HepG2 (cell line): ENCODE measurements around the gene SCMH1. TPM values are rescaled to one million over a fixed set of nuclear protein-coding genes. Genes with fewer than 3 reads are reported as not detected.

ENCODE experiments used
- ATAC-seq: fragments of 200-7000 bp; cut with Tn5 transposase; 3 replicates; pipeline ENCODE4 v1.9.1; 2020; ENCODE audit warnings: mild to moderate bottlenecking, moderate library complexity
- BruUV-seq: library from RNA; stranded (reverse); fragments of 400-500 nt; replicated peaks from 2 replicates; lab custom pipeline; 2021; lab: Mats Ljungman, UMichigan
- CTCF ChIA-PET: fragments of 300-600 bp; formaldehyde crosslinking; extraction: SDS; loops from one replicate; lab custom pipeline; 2021; ENCODE audit warnings: low total read pairs, inconsistent platforms, low intra/inter-chr PET ratio; lab: Yijun Ruan, JAX
- POLR2A ChIA-PET: fragments of 350-600 bp; sonication (Branson Sonifier 250); formaldehyde crosslinking; loops from one replicate; lab custom pipeline; 2020; ENCODE audit warnings: antibody characterized with exemption, inconsistent platforms; lab: Yijun Ruan, JAX
- DNase-seq: peaks from one replicate; pipeline ENCODE4 v3.0.0-alpha.2; 2015; ENCODE audit warnings: low spot score
- FAIRE-seq: peaks from 3 replicates; lab custom pipeline; 2011; peaks lifted over from hg19 to GRCh38; lab: Jason Lieb, UNC
- H2AFZ ChIP-seq: one replicate; pipeline ENCODE4 v1.6.1; 2011; ENCODE audit warnings: low read length, inconsistent platforms
- H3K27ac ChIP-seq: fragments of 300-600 bp; 3 replicates; pipeline ENCODE4 v1.8.0; 2011; ENCODE audit warnings: mixed run types, mild to moderate bottlenecking, mixed read lengths, low read length, inconsistent platforms; ENCODE audit not compliant: insufficient read depth; ENCODE audit errors: extremely low read length
- H3K27me3 ChIP-seq, 2 experiments: fragments of 200-600 bp in 1 of 2; 2 replicates in 1 of 2; 3 replicates in 1 of 2; pipeline versions ENCODE4 v1.6.0 to v1.8.0; 2011; ENCODE audit warnings: low read length in 2 of 2, mild to moderate bottlenecking in 2 of 2, moderate library complexity in 2 of 2, inconsistent platforms in 1 of 2; ENCODE audit not compliant: insufficient read depth in 2 of 2, control insufficient read depth in 1 of 2
- H3K36me3 ChIP-seq, 2 experiments: fragments of 200-600 bp in 1 of 2; replicated peaks in 1 of 2; 2 replicates in 1 of 2; 3 replicates in 1 of 2; pipeline versions ENCODE4 v1.5.1 to v1.8.0; 2011; ENCODE audit warnings: low read length in 2 of 2, inconsistent platforms in 1 of 2; ENCODE audit not compliant: insufficient read depth in 2 of 2, control insufficient read depth in 1 of 2
- H3K4me1 ChIP-seq: 2 replicates; pipeline ENCODE4 v1.5.1; 2012; ENCODE audit warnings: low read length, inconsistent platforms; ENCODE audit not compliant: insufficient read depth
- H3K4me2 ChIP-seq: 2 replicates; pipeline ENCODE4 v1.6.0; 2011; ENCODE audit warnings: low read depth, low read length, inconsistent platforms
- H3K4me3 ChIP-seq, 3 experiments: fragments of 200-600 bp in 1 of 3; sonication (generic), shearing (Covaris generic) in 1 of 3; replicated peaks in 1 of 3; 2 replicates each; pipeline ENCODE4 v1.5.1; 2011 to 2016; ENCODE audit warnings: low read length in 3 of 3, inconsistent platforms in 2 of 3, low read depth in 2 of 3, mild to moderate bottlenecking in 2 of 3, control low read depth in 1 of 3, mixed read lengths in 1 of 3; ENCODE audit not compliant: insufficient read depth in 1 of 3
- H3K79me2 ChIP-seq: one replicate; pipeline ENCODE4 v1.6.1; 2011; ENCODE audit warnings: low read length, inconsistent platforms; ENCODE audit not compliant: insufficient read depth
- H3K9ac ChIP-seq: 2 replicates; pipeline ENCODE4 v1.6.0; 2011; ENCODE audit warnings: mild to moderate bottlenecking, low read depth, low read length, inconsistent platforms; ENCODE audit not compliant: insufficient read depth
- H3K9me3 ChIP-seq: 2 replicates; pipeline ENCODE4 v1.5.1; 2012; ENCODE audit warnings: mild to moderate bottlenecking, low read length
- H4K20me1 ChIP-seq: 2 replicates; pipeline ENCODE4 v1.6.0; 2011; ENCODE audit warnings: inconsistent platforms, mild to moderate bottlenecking, low read length, moderate library complexity; ENCODE audit not compliant: insufficient read depth
- CREB3 ChIP-seq: sonication (generic); formaldehyde crosslinking; IDR thresholded peaks from 2 replicates; pipeline ENCODE4 v1.5.0; 2020; ENCODE audit warnings: missing genetic modification reagents
- GLI4 ChIP-seq: sonication (generic); formaldehyde crosslinking; IDR thresholded peaks from 2 replicates; pipeline ENCODE4 v1.5.1; 2020; ENCODE audit warnings: missing genetic modification reagents, mild to moderate bottlenecking, moderate library complexity, borderline replicate concordance
- HMG20A ChIP-seq: IDR thresholded peaks from 2 replicates; pipeline ENCODE4 v1.6.1; 2016; ENCODE audit warnings: borderline replicate concordance
- NFE2L1 ChIP-seq: sonication (generic); formaldehyde crosslinking; IDR thresholded peaks from 2 replicates; pipeline ENCODE4 v1.4.0; 2020; ENCODE audit warnings: missing genetic modification reagents, mild to moderate bottlenecking, borderline replicate concordance
- SCMH1 ChIP-seq: sonication (generic); formaldehyde crosslinking; IDR thresholded peaks from 2 replicates; pipeline ENCODE4 v1.9.0; 2021; ENCODE audit warnings: missing genetic modification reagents, mild to moderate bottlenecking, borderline replicate concordance
- U2AF2 ChIP-seq: fragments of 200-400 bp; formaldehyde crosslinking; IDR thresholded peaks from 2 replicates; pipeline ENCODE4 v1.6.1; 2017; ENCODE audit warnings: low read depth, mild to moderate bottlenecking, low read length
- ZMYM2 ChIP-seq: sonication (generic); formaldehyde crosslinking; IDR thresholded peaks from 2 replicates; pipeline ENCODE4 v1.8.0; 2022; ENCODE audit warnings: mild to moderate bottlenecking, missing genetic modification reagents
- ZNF34 ChIP-seq: sonication (generic); formaldehyde crosslinking; IDR thresholded peaks from 2 replicates; pipeline ENCODE4 v1.4.0; 2020; ENCODE audit warnings: mild to moderate bottlenecking, missing genetic modification reagents, borderline replicate concordance
- in situ Hi-C: cut with HindIII; loops from 2 replicates; pipeline ENCODE4 v1.10.0; 2017; ENCODE audit warnings: low pct_unique_long_range_greater_than_20kb; ENCODE audit not compliant: extremely low pct_ligation_motif_present
- intact Hi-C: fragments of 100-400 bp; cut with micrococcal nuclease; formaldehyde crosslinking; loops from one replicate; pipeline ENCODE4 v1.10.0; 2022; ENCODE audit not compliant: unreplicated experiment
- polyA plus RNA-seq, 8 experiments: library from polyadenylated mRNA; depleted of rRNA in 3 of 8; stranded (reverse) in 7 of 8; unstranded in 1 of 8; fragments of >200 nt; fragmentation: Illumina TruSeq in 4 of 8; extraction: Trizol in 4 of 8; gene quantifications; 2 replicates each; pipeline versions ENCODE4 v1.2.1 to v1.2.3, GENCODE V29; 2011 to 2016; ENCODE audit warnings: low read depth in 4 of 8, missing spikeins in 1 of 8, mixed read lengths in 1 of 8; ENCODE audit not compliant: insufficient read depth in 1 of 8
- total RNA-seq, 5 experiments: library from RNA; depleted of rRNA; stranded (reverse); fragments of >200 nt; fragmentation: Illumina TruSeq; extraction: Trizol; gene quantifications; 2 replicates each; pipeline ENCODE4 v1.2.3, GENCODE V29; 2016; ENCODE audit warnings: low read depth in 1 of 5
- TF ChIP-seq, protein P1 (sequence below): sonication (generic); formaldehyde crosslinking; IDR thresholded peaks from 2 replicates; pipeline ENCODE4 v1.5.0; 2020; ENCODE audit warnings: mild to moderate bottlenecking, missing genetic modification reagents, moderate library complexity

Gene SCMH1
- total and polyA plus RNA-seq, 2 of the 13 experiments (the other 11 are each of a cell fraction or from before 2014, with no cell fraction given), result 41.8 to 52.6 TPM

DNA sequence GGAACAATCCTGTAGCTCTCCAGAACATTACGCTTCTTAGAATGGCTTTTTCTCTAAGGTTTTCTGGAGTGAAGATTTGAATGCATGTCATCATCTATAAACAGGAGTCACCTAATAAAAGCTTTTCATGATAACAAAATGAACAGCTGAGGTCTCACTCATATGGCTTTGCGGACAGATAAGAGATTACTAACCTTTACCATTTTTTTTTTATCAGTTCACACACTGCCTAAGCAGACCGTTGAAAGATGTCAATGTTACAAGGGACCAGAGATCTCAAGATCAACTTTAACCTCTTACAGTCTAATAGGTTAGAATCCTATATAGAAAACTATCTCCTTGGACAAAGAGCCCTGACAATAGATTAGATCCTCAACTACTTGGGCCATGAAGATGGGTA is 41.4 kb downstream of the SCMH1 start (continued):
- no peak for TF ChIP-seq CREB3 (CRISPR knock-in tag)
- no peak for TF ChIP-seq U2AF2
- no peak for TF ChIP-seq ZMYM2 (CRISPR knock-in tag)
- TF ChIP-seq SCMH1, result no peak
- TF ChIP-seq NFE2L1 (CRISPR knock-in tag), result no peak

GRCh38 chr1:41199375-41199774 is 42.7 kb downstream of the SCMH1 start:
- in situ Hi-C loops, result no loop called here
- H3K4me2 ChIP-seq, result no peak overlapping the region
- no peak overlapping the region for H2AFZ ChIP-seq
- FAIRE-seq, result no peak
- no peak for DNase-seq
- H3K9ac ChIP-seq, result no peak overlapping the region
- 0 out of 2 replicates have a peak, but pooled peaks cover 7% of the 10 kb centered on the region for H3K4me1 ChIP-seq
- TF ChIP-seq HMG20A (CRISPR knock-in tag) (no peak), GLI4 (CRISPR knock-in tag) (no peak), ZNF34 (CRISPR knock-in tag) (no peak)
- TF ChIP-seq, protein P1, sequence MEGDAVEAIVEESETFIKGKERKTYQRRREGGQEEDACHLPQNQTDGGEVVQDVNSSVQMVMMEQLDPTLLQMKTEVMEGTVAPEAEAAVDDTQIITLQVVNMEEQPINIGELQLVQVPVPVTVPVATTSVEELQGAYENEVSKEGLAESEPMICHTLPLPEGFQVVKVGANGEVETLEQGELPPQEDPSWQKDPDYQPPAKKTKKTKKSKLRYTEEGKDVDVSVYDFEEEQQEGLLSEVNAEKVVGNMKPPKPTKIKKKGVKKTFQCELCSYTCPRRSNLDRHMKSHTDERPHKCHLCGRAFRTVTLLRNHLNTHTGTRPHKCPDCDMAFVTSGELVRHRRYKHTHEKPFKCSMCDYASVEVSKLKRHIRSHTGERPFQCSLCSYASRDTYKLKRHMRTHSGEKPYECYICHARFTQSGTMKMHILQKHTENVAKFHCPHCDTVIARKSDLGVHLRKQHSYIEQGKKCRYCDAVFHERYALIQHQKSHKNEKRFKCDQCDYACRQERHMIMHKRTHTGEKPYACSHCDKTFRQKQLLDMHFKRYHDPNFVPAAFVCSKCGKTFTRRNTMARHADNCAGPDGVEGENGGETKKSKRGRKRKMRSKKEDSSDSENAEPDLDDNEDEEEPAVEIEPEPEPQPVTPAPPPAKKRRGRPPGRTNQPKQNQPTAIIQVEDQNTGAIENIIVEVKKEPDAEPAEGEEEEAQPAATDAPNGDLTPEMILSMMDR, result no peak
- TF ChIP-seq, all 625 proteins: peak for 0
- H4K20me1 ChIP-seq, result no peaks in the 10 kb centered on the region
- ChIA-PET POLR2A (no interaction called here), CTCF (no interaction called here)
- H3K9me3 ChIP-seq, result peaks cover 5% of the 10 kb centered on the region; the same call in 1 of the 2 replicates
- ATAC-seq, result no peak
- intact Hi-C loops, result no loop called here
- no peaks in the 10 kb centered on the region for H3K27me3 ChIP-seq
- peaks cover 30% of the 10 kb centered on the region for H3K79me2 ChIP-seq
- no TSS peak for BruUV-seq
- no peak overlapping the region for H3K4me3 ChIP-seq
- H3K36me3 ChIP-seq, result no peaks in the 10 kb centered on the region
- no peak overlapping the region for H3K27ac ChIP-seq
